AG04449 (cell line): ENCODE measurements around the gene POTEJ.
"Not testable (repeated sequence)": the region's sequence is repeated elsewhere in the genome, so short reads cannot be mapped to it uniquely, and the experiment has no call there.

ENCODE experiments used
- CTCF ChIA-PET: fragments of 350-600 bp; formaldehyde crosslinking; extraction: SDS; loops from one replicate; lab custom pipeline; 2021; ENCODE audit warnings: antibody characterized with exemption; lab: Yijun Ruan, JAX
- POLR2A ChIA-PET: fragments of 400-600, 350-600 bp; formaldehyde crosslinking; extraction: SDS; loops from one replicate; lab custom pipeline; 2020; ENCODE audit warnings: antibody characterized with exemption, inconsistent platforms; lab: Yijun Ruan, JAX
- DNase-seq: peaks from one replicate; pipeline ENCODE4 v3.0.0-alpha.2; 2010; ENCODE audit warnings: low read depth, low spot score
- H3K4me3 ChIP-seq: 2 replicates; pipeline ENCODE4 v1.5.1; 2011; ENCODE audit warnings: low read depth, mild to moderate bottlenecking, control low read depth, low read length

The POTEJ gene

GRCh38 chr2:130611140-130611539, at the start of gene POTEJ:
Gene POTEJ (plus strand): TSS chr2:130611440. CDS start chr2:130611533, 93 bp downstream.
- CTCF ChIA-PET, POLR2A ChIA-PET, H3K4me3 ChIP-seq, DNase-seq: not testable (repeated sequence)

GRCh38 chr2:130566165-130566564, 45.1 kb upstream of the POTEJ start:
- POLR2A ChIA-PET, CTCF ChIA-PET, H3K4me3 ChIP-seq, DNase-seq: not testable (repeated sequence)

GRCh38 chr2:130571929-130572328, 39.3 kb upstream of the POTEJ start:
- POLR2A ChIA-PET, DNase-seq, CTCF ChIA-PET, H3K4me3 ChIP-seq: not testable (repeated sequence)

GRCh38 chr2:130574230-130574629, 37.0 kb upstream of the POTEJ start:
- DNase-seq, POLR2A ChIA-PET, CTCF ChIA-PET, H3K4me3 ChIP-seq: not testable (repeated sequence)

GRCh38 chr2:130576209-130576784, 34.9 kb upstream of the POTEJ start:
- POLR2A ChIA-PET, CTCF ChIA-PET, DNase-seq, H3K4me3 ChIP-seq: not testable (repeated sequence)

- CTCF ChIA-PET, DNase-seq, POLR2A ChIA-PET: not testable (repeated sequence)
These were observed 33.7 kb upstream of the POTEJ start for GRCh38 chr2:130577559-130577958.

GRCh38 chr2:130579121-130579520, 32.1 kb upstream of the POTEJ start:
- DNase-seq, CTCF ChIA-PET, H3K4me3 ChIP-seq, POLR2A ChIA-PET: not testable (repeated sequence)

More at GRCh38 chr2:130577559-130577958, 33.7 kb upstream of the POTEJ start:
- not testable (repeated sequence) for H3K4me3 ChIP-seq

GRCh38 chr2:130581491-130581890, 29.7 kb upstream of the POTEJ start:
- POLR2A ChIA-PET, DNase-seq, CTCF ChIA-PET, H3K4me3 ChIP-seq: not testable (repeated sequence)

- POLR2A ChIA-PET, DNase-seq, CTCF ChIA-PET, H3K4me3 ChIP-seq: not testable (repeated sequence)
These were observed 28.3 kb upstream of the POTEJ start for GRCh38 chr2:130582970-130583369.

- CTCF ChIA-PET, POLR2A ChIA-PET, DNase-seq, H3K4me3 ChIP-seq: not testable (repeated sequence)
These were observed 27.7 kb upstream of the POTEJ start for GRCh38 chr2:130583582-130583981.

GRCh38 chr2:130584726-130585125, 26.5 kb upstream of the POTEJ start:
- CTCF ChIA-PET, POLR2A ChIA-PET, H3K4me3 ChIP-seq: not testable (repeated sequence)

GRCh38 chr2:130588688-130589458, 22.4 kb upstream of the POTEJ start:
- POLR2A ChIA-PET, DNase-seq, H3K4me3 ChIP-seq, CTCF ChIA-PET: not testable (repeated sequence)

More at GRCh38 chr2:130584726-130585125, 26.5 kb upstream of the POTEJ start:
- not testable (repeated sequence) for DNase-seq

- DNase-seq, POLR2A ChIA-PET, CTCF ChIA-PET, H3K4me3 ChIP-seq: not testable (repeated sequence)
These were observed 20.9 kb upstream of the POTEJ start for GRCh38 chr2:130590170-130590841.

- DNase-seq, H3K4me3 ChIP-seq, CTCF ChIA-PET, POLR2A ChIA-PET: not testable (repeated sequence)
These were observed 20.3 kb upstream of the POTEJ start for GRCh38 chr2:130590842-130591359.

GRCh38 chr2:130592791-130593414, 18.3 kb upstream of the POTEJ start:
- H3K4me3 ChIP-seq, CTCF ChIA-PET, POLR2A ChIA-PET, DNase-seq: not testable (repeated sequence)

GRCh38 chr2:130594011-130594410, 17.2 kb upstream of the POTEJ start:
- H3K4me3 ChIP-seq, CTCF ChIA-PET, DNase-seq, POLR2A ChIA-PET: not testable (repeated sequence)
